Breast epithelium (tissue), 4 donors: ENCODE data around the gene KAT7. TPM values are rescaled to one million over a fixed set of nuclear protein-coding genes. Genes with fewer than 3 reads are reported as not detected.
A peak's percentile ranks its signal among the peaks of the same experiment; 100 is the strongest.
"Not testable (repeated sequence)": the region's sequence is repeated elsewhere in the genome, so short reads cannot be mapped to it uniquely, and the experiment has no call there.

Experiments used
- DNase-seq, 2 donors: peaks; one replicate each; pipeline ENCODE4 v3.0.0-alpha.2; 2019; ENCODE audit warnings: low spot score in 2 of 2
- H3K27ac ChIP-seq, 2 donors: fragments of 200-600 bp; sonication (generic) in 1 of 2; one replicate each; pipeline ENCODE4 v1.5.1; 2016 to 2019; ENCODE audit warnings: mild to moderate bottlenecking in 1 of 2
- H3K27me3 ChIP-seq, 2 donors: fragments of 200-600 bp; sonication (generic) in 1 of 2; one replicate each; pipeline versions ENCODE4 v1.5.1 to v1.6.0; 2017 to 2019; ENCODE audit warnings: control low read depth in 1 of 2, mild to moderate bottlenecking in 1 of 2
- H3K36me3 ChIP-seq: fragments of 200-600 bp; one replicate; pipeline ENCODE4 v1.5.1; 2019
- H3K4me1 ChIP-seq, 2 donors: fragments of 200-600 bp; sonication (generic); one replicate each; pipeline ENCODE4 v1.5.1; 2016 to 2019; ENCODE audit warnings: control low read depth in 1 of 2
- H3K4me3 ChIP-seq, 3 donors: fragments of 200-600 bp; sonication (generic); 1 replicate in 2 of 3; 2 replicates in 1 of 3; pipeline ENCODE4 v1.5.1; 2016 to 2019; ENCODE audit warnings: mild to moderate bottlenecking in 3 of 3, moderate library complexity in 2 of 3
- H3K9me3 ChIP-seq, 2 donors: fragments of 200-600 bp; sonication (generic) in 1 of 2; one replicate each; pipeline ENCODE4 v1.5.1; 2016 to 2019; ENCODE audit warnings: control low read depth in 1 of 2
- POLR2A ChIP-seq: fragments of 450-650 bp; IDR thresholded peaks from one replicate; pipeline ENCODE4 v1.6.1; 2016; ENCODE audit warnings: antibody characterized with exemption, mild to moderate bottlenecking, moderate library complexity
- POLR2AphosphoS5 ChIP-seq, 3 donors: sonication (generic); formaldehyde crosslinking; IDR thresholded peaks; one replicate each; pipeline ENCODE4 v1.6.1; 2017; ENCODE audit warnings: antibody characterized with exemption in 3 of 3
- intact Hi-C: fragments of 100-400 bp; cut with DNase I; formaldehyde crosslinking; loops from one replicate; pipeline ENCODE4 v1.15.1; 2023; ENCODE audit warnings: low total_unique reads
- total RNA-seq, 3 donors: library from RNA; depleted of rRNA; stranded (reverse); fragments of >200 nt; gene quantifications; one replicate each; pipeline ENCODE4 v1.1.0, GENCODE V29; 2016
- TF ChIP-seq, protein P1 (sequence below), 3 donors: fragments of 450-650 bp; IDR thresholded peaks; one replicate each; pipeline ENCODE4 v1.5.1; 2016 to 2017; ENCODE audit warnings: antibody characterized with exemption in 3 of 3, mild to moderate bottlenecking in 3 of 3, moderate library complexity in 3 of 3

The KAT7 gene
- total RNA-seq, 3 donors from 2014 or later = 37.6 to 57.4 (median 47.2) TPM

DNA sequence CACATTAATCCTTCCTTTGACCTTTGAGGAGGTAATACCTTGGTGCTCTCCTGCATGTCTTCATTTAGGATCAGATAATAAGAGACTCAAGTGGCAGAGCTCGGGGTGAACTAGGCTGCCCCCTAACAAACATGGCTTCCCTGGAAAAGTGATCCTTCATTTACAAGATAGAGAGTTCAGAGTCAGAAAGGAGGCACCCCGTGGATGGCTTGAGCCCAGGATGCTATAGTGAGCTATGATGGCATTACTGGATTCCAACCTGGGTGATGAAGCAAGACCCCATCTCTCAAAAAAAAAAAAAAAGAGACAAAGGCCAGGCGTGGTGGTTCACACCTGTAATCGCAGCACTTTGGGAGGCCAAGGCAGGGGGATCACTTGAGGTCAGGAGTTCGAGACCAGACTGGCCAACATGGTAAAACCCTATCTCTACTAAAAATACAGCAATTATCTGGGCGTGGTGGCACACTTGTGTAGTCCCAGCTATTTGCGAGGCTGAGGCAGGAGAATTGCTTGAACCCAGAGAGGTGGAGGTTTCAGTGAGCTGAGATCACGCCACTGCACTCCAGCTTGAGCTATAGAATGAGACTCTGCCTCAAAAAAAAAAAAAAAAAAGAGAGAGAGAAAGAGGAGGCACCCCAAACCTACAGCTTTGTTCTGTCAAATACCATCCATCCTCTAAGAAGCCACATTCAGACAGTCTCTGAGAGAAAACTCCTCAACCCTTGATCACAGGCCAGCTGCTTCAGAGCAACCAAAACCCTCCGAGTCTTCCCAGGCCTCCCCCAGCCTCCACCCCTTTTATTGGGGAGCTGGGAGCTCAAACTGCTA, 31.9 kb upstream of the KAT7 start:
- DNase-seq = no peak
- TF ChIP-seq, protein P1, sequence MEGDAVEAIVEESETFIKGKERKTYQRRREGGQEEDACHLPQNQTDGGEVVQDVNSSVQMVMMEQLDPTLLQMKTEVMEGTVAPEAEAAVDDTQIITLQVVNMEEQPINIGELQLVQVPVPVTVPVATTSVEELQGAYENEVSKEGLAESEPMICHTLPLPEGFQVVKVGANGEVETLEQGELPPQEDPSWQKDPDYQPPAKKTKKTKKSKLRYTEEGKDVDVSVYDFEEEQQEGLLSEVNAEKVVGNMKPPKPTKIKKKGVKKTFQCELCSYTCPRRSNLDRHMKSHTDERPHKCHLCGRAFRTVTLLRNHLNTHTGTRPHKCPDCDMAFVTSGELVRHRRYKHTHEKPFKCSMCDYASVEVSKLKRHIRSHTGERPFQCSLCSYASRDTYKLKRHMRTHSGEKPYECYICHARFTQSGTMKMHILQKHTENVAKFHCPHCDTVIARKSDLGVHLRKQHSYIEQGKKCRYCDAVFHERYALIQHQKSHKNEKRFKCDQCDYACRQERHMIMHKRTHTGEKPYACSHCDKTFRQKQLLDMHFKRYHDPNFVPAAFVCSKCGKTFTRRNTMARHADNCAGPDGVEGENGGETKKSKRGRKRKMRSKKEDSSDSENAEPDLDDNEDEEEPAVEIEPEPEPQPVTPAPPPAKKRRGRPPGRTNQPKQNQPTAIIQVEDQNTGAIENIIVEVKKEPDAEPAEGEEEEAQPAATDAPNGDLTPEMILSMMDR (IDR thresholded peaks at IDR 0.05) = no peak
- H3K4me1 ChIP-seq = no peaks in the 10 kb centered on the region
- H3K4me3 ChIP-seq = no peak overlapping the region
- intact Hi-C loops = loop anchor here (1.0 kb wide), 1 partner anchor 10 kb away; no protein-coding TSS in a partner anchor
- no peaks in the 10 kb centered on the region for H3K9me3 ChIP-seq
- peak overlapping the region in 1 of 2 donors; percentile 63 for H3K27ac ChIP-seq
- H3K36me3 ChIP-seq = no peaks in the 10 kb centered on the region
- H3K27me3 ChIP-seq = no peaks in the 10 kb centered on the region

DNA sequence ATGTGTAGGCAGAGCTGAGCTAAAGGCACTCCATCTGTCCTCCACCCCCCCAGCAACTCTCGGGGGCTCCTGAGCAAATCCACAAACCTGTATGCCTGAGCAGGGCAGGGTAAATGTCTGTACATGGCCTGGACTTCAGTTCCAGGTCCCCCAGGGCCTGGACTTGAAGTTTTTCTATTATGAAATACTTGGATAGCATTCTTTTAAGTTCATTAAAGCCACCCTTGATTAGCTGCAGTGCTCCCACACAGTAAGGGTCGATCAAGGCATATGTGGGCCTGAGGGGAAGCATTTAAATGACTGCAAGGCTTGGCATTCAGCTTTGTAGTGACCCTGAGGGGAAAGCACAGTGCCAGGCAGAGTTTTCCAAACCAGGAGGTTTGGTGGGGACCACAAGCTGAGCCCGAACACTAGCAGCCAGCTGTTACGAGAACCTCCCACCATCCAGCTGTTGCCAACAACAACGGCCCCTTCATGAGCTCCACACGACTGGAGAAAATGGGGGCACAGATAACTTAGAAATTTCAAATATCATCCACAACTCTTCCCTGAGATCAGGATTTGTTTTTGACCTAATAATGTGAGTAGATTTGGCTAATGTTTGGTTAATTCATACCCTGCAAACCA, 31.2 kb upstream of the KAT7 start:
- TF ChIP-seq POLR2AphosphoS5 (IDR thresholded peaks at IDR 0.05) = no peak
- TF ChIP-seq POLR2A = no peak
- TF ChIP-seq, protein P1 (IDR thresholded peaks at IDR 0.05) = no peak
- intact Hi-C loops = no loop called here
- Histone ChIP-seq H3K4me1 (peaks cover 0 to under 1% of the 10 kb centered on the region in 2 donors), H3K9me3 (no peaks in the 10 kb centered on the region), H3K27ac (peak overlapping the region; percentile 43 to 63), H3K27me3 (no peaks in the 10 kb centered on the region), H3K4me3 (no peak overlapping the region), H3K36me3 (no peaks in the 10 kb centered on the region)
- no peak for DNase-seq

DNA sequence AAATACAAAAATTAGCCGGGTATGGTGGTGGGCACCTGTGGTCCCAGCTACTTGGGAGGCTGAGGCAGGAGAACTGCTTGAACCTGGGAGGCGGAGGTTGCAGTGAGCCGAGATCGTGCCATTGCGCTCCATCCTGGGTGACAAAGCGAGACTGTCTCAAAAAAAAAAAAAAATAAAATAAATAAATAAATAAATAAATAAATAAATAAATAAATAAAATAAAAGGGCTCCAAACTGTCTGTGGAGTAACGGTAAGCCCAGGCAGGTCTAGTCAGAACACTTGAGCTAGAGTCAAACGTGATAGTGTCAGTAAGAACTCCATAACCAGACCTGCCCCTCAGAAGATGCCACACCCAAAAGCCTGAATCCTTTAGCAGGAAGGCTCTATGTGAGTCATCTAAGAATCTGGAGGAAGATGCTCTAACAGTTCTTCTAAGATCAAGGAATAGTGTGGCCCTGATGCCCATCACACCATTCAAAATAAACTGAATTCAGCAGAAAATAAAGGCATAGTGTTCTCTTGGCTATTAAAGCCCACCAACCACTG, 29.9 kb upstream of the KAT7 start:
- H3K27me3 ChIP-seq, H3K4me3 ChIP-seq, DNase-seq, H3K36me3 ChIP-seq, H3K9me3 ChIP-seq, intact Hi-C loops, H3K4me1 ChIP-seq, H3K27ac ChIP-seq: not testable (repeated sequence)

DNA sequence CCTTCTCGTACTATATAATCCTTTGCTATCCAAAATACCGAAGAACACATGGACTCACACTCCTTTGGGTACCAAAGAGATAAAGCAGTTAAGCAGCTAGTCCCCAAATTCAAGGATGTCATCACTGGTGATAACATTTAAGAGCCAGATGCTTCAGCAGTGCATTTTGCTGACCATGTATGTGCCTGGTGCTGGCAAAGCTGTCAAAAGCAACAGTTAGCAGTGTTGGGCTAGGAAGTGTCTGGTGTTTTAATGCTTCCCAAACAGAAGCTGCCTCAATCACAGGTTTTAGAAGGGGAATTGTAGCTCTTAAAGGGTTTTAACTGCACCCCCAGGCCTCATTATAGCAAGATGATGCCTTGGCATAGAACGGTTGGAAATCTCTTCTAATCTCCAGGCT, 29.3 kb upstream of the KAT7 start:
- intact Hi-C loops = no loop called here
- no peak for DNase-seq
- TF ChIP-seq POLR2AphosphoS5 (IDR thresholded peaks at IDR 0.05) = no peak
- TF ChIP-seq POLR2A = no peak
- TF ChIP-seq, protein P1 (IDR thresholded peaks at IDR 0.05) = no peak
- no peak overlapping the region for H3K27ac ChIP-seq
- H3K4me1 ChIP-seq = peaks cover 0 to 5% of the 10 kb centered on the region in 2 donors
- H3K27me3 ChIP-seq = no peaks in the 10 kb centered on the region
- no peaks in the 10 kb centered on the region for H3K36me3 ChIP-seq
- H3K4me3 ChIP-seq = no peak overlapping the region
- no peaks in the 10 kb centered on the region for H3K9me3 ChIP-seq

DNA sequence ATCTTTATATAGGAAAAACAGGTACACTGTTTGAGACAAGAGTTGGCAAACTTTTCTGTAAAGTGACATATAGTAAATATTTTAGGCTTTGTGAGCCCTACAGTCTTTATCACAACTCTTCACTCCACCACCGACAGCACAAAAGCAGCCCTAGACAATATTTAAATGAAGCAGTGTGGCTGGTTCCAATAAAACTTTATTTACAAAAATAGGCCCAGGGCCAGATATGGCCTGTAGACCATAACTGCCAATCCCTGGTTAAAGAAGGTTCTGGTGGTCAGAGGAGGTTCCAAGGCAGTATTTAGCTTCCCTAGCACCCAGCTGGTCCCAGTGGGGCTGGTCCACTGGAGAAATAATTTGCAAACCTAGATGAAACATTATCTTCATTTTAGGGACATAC, 28.2 kb upstream of the KAT7 start:
- no peak overlapping the region for H3K27ac ChIP-seq

More for the DNA sequence above, 28.2 kb upstream of the KAT7 start:
- Histone ChIP-seq H3K4me1 (peaks cover 0 to 5% of the 10 kb centered on the region in 2 donors), H3K4me3 (no peak overlapping the region), H3K27me3 (no peaks in the 10 kb centered on the region), H3K9me3 (no peaks in the 10 kb centered on the region), H3K36me3 (no peaks in the 10 kb centered on the region)
- TF ChIP-seq POLR2A (no peak), POLR2AphosphoS5 (IDR thresholded peaks at IDR 0.05) (no peak)
- TF ChIP-seq, protein P1 (IDR thresholded peaks at IDR 0.05) = no peak
- intact Hi-C loops = no loop called here
- no peak for DNase-seq
